Stimulated activated CD4-positive, alpha-beta T cell treated with anti-CD3 and anti-CD28 coated beads, Interleukin-15, amount 100 ng/mL, for 24 hours (primary cell): ENCODE data around the gene PPP2R2D.

Source experiments
- DNase-seq: peaks from one replicate; pipeline ENCODE4 v3.0.0-alpha.2; 2020

The PPP2R2D gene

GRCh38 chr10:131890276-131891195 lies 10.3 kb upstream of the PPP2R2D start:
- no peak for DNase-seq

- DNase-seq = no peak
Measured at GRCh38 chr10:131891196-131891928, 9.4 kb upstream of the PPP2R2D start.

GRCh38 chr10:131891929-131892805 lies 8.6 kb upstream of the PPP2R2D start:
- no peak for DNase-seq

- no peak for DNase-seq
Measured at GRCh38 chr10:131892806-131893675, 7.8 kb upstream of the PPP2R2D start.

- no peak for DNase-seq
Measured at GRCh38 chr10:131895116-131895515, 5.7 kb upstream of the PPP2R2D start.

GRCh38 chr10:131896403-131896802 lies 4.4 kb upstream of the PPP2R2D start:
- no peak for DNase-seq

GRCh38 chr10:131897297-131897899 lies 3.4 kb upstream of the PPP2R2D start:
- DNase-seq = no peak

GRCh38 chr10:131898061-131898460 lies 2.7 kb upstream of the PPP2R2D start:
- no peak for DNase-seq

- DNase-seq = no peak
Measured at GRCh38 chr10:131898713-131899112, 2.1 kb upstream of the PPP2R2D start.

GRCh38 chr10:131899116-131899690 lies 1.6 kb upstream of the PPP2R2D start:
- DNase-seq = no peak

GRCh38 chr10:131899695-131900349 lies 986 bp upstream of the PPP2R2D start:
- no peak for DNase-seq

GRCh38 chr10:131901181-131901829 lies 497 bp downstream of the PPP2R2D start:
- peak; percentile 63 for DNase-seq

- no peak for DNase-seq
Measured at GRCh38 chr10:131902211-131902610, 1.4 kb downstream of the PPP2R2D start.

- no peak for DNase-seq
Measured at GRCh38 chr10:131902691-131903090, 1.9 kb downstream of the PPP2R2D start.

GRCh38 chr10:131905267-131905571 lies 4.4 kb downstream of the PPP2R2D start:
- DNase-seq = no peak

GRCh38 chr10:131905603-131906268 lies 4.9 kb downstream of the PPP2R2D start:
- DNase-seq = no peak

GRCh38 chr10:131906269-131906639 lies 5.4 kb downstream of the PPP2R2D start:
- DNase-seq = no peak

GRCh38 chr10:131907679-131908078 lies 6.9 kb downstream of the PPP2R2D start:
- no peak for DNase-seq

- no peak for DNase-seq
Measured at GRCh38 chr10:131908151-131908550, 7.3 kb downstream of the PPP2R2D start.
